Measurements from ENCODE around the gene POLE2. TPM values are rescaled to one million over a fixed set of nuclear protein-coding genes. Genes with fewer than 3 reads are reported as not detected.
A peak's percentile ranks its signal among the peaks of the same experiment; 100 is the strongest.

The POLE2 gene
- total RNA-seq, 1 donor from 2014 or later: 3.1 TPM

DNA sequence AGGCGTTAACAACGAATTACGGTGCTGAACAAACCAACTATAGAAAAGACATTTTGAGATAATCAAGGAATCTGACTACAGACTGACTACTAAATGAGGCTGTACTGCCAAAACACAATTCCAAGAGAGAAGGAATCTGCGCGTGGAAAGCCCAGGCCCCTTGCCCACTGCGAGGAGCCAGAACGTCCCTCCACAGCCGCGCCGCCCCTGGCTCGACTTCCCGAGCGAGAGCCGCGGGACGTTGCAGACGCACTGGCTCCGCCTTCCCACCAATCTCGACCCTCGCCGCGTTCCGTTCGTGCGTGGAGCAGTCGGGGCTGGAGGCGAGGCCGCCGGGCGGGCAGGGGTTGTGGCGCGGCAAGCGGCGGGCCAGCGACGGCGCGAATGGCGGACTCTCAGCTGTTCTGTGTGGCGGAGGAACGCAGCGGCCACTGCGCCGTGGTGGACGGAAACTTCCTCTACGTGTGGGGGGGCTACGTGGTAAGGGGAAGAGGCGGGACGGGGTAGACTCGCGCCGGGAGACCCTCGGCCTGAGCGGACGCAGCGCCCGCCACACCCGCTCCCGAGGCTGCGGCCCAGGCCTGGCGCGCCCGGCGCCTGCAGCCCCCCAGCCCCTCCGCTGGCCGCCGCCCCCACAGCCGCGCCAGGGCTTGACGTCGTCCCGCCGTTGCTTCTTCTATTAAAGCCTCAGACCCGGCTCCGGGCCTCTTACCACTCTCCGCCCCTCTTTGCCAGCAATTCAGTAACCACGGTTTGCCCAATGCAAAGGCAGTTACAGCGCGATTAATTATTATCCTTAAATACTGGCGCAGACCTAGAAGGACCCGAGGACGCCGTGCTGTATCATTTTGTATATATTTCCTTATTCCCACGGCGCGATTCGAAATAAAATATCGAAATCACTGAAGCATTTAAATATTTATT, 5.1 kb upstream of the POLE2 start, which contains the start of gene KLHDC1:
TSS of gene KLHDC1 (plus strand) at position 310 of the 924 bp plus-strand sequence. CDS start at position 385, 75 bp downstream.
- Mint-ChIP-seq H3K36me3 (ENCODE audit: low read depth) (no peaks in the 10 kb centered on the region), H3K27me3 (ENCODE audit: low read depth) (no peaks in the 10 kb centered on the region)
- peak; percentile 95 for DNase-seq (ENCODE audit: low spot score)

GRCh38 chr14:49692193-49692757, 4.3 kb upstream of the POLE2 start:
- no peaks in the 10 kb centered on the region for H3K9me3 Mint-ChIP-seq (ENCODE audit: low read depth)
- H3K4me1 Mint-ChIP-seq (ENCODE audit: low read depth): peaks cover 41% of the 10 kb centered on the region
- TF ChIP-seq, protein P1, sequence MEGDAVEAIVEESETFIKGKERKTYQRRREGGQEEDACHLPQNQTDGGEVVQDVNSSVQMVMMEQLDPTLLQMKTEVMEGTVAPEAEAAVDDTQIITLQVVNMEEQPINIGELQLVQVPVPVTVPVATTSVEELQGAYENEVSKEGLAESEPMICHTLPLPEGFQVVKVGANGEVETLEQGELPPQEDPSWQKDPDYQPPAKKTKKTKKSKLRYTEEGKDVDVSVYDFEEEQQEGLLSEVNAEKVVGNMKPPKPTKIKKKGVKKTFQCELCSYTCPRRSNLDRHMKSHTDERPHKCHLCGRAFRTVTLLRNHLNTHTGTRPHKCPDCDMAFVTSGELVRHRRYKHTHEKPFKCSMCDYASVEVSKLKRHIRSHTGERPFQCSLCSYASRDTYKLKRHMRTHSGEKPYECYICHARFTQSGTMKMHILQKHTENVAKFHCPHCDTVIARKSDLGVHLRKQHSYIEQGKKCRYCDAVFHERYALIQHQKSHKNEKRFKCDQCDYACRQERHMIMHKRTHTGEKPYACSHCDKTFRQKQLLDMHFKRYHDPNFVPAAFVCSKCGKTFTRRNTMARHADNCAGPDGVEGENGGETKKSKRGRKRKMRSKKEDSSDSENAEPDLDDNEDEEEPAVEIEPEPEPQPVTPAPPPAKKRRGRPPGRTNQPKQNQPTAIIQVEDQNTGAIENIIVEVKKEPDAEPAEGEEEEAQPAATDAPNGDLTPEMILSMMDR (IDR thresholded peaks at IDR 0.05): no peak
- DNase-seq (ENCODE audit: low spot score): no peak
- H3K36me3 Mint-ChIP-seq (ENCODE audit: low read depth): no peaks in the 10 kb centered on the region
- H3K27me3 Mint-ChIP-seq (ENCODE audit: low read depth): no peaks in the 10 kb centered on the region
- H3K27ac Mint-ChIP-seq (ENCODE audit: unreplicated experiment): peak overlapping the region; percentile 87
- peak overlapping the region; percentile 63 for H3K4me3 Mint-ChIP-seq (ENCODE audit: unreplicated experiment)

More for the DNA sequence above, 5.1 kb upstream of the POLE2 start, which contains the start of gene KLHDC1:
- no peaks in the 10 kb centered on the region for H3K9me3 Mint-ChIP-seq (ENCODE audit: low read depth)
- peaks cover 37% of the 10 kb centered on the region for H3K4me1 Mint-ChIP-seq (ENCODE audit: low read depth)
- TF ChIP-seq, protein P1 (IDR thresholded peaks at IDR 0.05): no peak
- peak within 1 kb of the TSS; percentile 93 for H3K27ac Mint-ChIP-seq (ENCODE audit: unreplicated experiment)
- H3K4me3 Mint-ChIP-seq (ENCODE audit: unreplicated experiment): peak within 1 kb of the TSS; percentile 63

DNA sequence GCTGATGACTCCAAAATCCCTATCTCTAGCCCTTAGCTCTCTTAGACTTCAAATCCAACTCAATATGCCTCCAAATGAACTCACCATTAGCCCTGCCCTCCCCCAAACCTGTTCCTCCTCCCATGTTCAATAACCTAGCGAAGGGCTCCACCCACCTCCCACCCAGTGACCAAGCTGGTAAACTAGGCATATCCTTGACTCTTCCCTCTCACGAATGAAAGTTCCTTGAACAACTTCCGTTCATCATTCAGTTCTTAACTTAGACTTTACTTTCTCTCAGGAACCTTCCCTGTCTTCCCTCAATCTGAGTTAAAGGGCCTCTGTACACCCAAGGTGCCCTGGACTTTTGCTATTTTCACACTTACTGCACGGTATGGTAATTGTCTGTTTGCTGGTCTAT, 3.0 kb upstream of the POLE2 start:
- no peaks in the 10 kb centered on the region for H3K36me3 Mint-ChIP-seq (ENCODE audit: low read depth)
- H3K9me3 Mint-ChIP-seq (ENCODE audit: low read depth): no peaks in the 10 kb centered on the region
- peaks cover 43% of the 10 kb centered on the region for H3K4me1 Mint-ChIP-seq (ENCODE audit: low read depth)
- no peak overlapping the region for H3K4me3 Mint-ChIP-seq (ENCODE audit: unreplicated experiment)
- peak overlapping the region; percentile 25 for H3K27ac Mint-ChIP-seq (ENCODE audit: unreplicated experiment)
- no peak for DNase-seq (ENCODE audit: low spot score)
- H3K27me3 Mint-ChIP-seq (ENCODE audit: low read depth): no peaks in the 10 kb centered on the region
- TF ChIP-seq, protein P1 (IDR thresholded peaks at IDR 0.05): no peak

DNA sequence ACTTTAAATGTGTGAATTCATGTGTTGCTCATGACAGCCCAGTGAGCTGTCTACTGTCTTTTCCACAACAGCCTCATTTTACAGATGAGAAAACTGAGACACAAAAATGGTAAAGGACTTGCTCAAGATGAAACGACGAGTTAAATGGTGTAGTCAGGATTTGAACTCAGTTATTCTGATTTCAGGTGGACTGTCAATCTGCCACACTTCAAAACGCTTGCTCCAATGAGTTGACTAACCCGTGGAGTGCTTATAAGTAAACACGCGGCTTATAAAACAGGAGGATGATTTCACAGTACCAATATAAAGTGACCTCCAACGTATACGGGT, 652 bp upstream of the POLE2 start:
- TF ChIP-seq, protein P1 (IDR thresholded peaks at IDR 0.05): no peak
- DNase-seq (ENCODE audit: low spot score): no peak
- Mint-ChIP-seq H3K4me3 (ENCODE audit: unreplicated experiment) (peak overlapping the region; percentile 83), H3K4me1 (ENCODE audit: low read depth) (peaks cover 32% of the 10 kb centered on the region), H3K27ac (ENCODE audit: unreplicated experiment) (no peak overlapping the region), H3K36me3 (ENCODE audit: low read depth) (no peaks in the 10 kb centered on the region), H3K27me3 (ENCODE audit: low read depth) (no peaks in the 10 kb centered on the region), H3K9me3 (ENCODE audit: low read depth) (no peaks in the 10 kb centered on the region)

- Mint-ChIP-seq H3K9me3 (ENCODE audit: low read depth) (no peaks in the 10 kb centered on the region), H3K27me3 (ENCODE audit: low read depth) (no peaks in the 10 kb centered on the region), H3K4me3 (ENCODE audit: unreplicated experiment) (no peak overlapping the region), H3K4me1 (ENCODE audit: low read depth) (peaks cover 19% of the 10 kb centered on the region), H3K27ac (ENCODE audit: unreplicated experiment) (no peak overlapping the region), H3K36me3 (ENCODE audit: low read depth) (no peaks in the 10 kb centered on the region)
- TF ChIP-seq, protein P1 (IDR thresholded peaks at IDR 0.05): no peak
- DNase-seq (ENCODE audit: low spot score): no peak
Measured at GRCh38 chr14:49686425-49686824, 1.6 kb downstream of the POLE2 start.
